GM18526 (cell line): ENCODE results near the gene DCAF6.

Experiments
- POLR2A ChIP-seq: IDR thresholded peaks from 3 replicates; pipeline ENCODE4 v1.6.1; 2011; ENCODE audit not compliant: insufficient read length; ENCODE audit errors: extremely low read depth

DCAF6 gene

GRCh38 chr1:168092566-168093355 is 156.3 kb downstream of the DCAF6 start:
- TF ChIP-seq POLR2A, result no peak

GRCh38 chr1:168093616-168094015 is 157.1 kb downstream of the DCAF6 start:
- no peak for TF ChIP-seq POLR2A

GRCh38 chr1:168095476-168095875 is 159.0 kb downstream of the DCAF6 start:
- TF ChIP-seq POLR2A, result no peak

GRCh38 chr1:168096296-168097165 is 160.0 kb downstream of the DCAF6 start:
- no peak for TF ChIP-seq POLR2A

- TF ChIP-seq POLR2A, result no peak
These were observed 161.5 kb downstream of the DCAF6 start for GRCh38 chr1:168097921-168098528.

- TF ChIP-seq POLR2A, result no peak
These were observed 162.2 kb downstream of the DCAF6 start for GRCh38 chr1:168098534-168099320.

GRCh38 chr1:168099337-168099801 is 162.9 kb downstream of the DCAF6 start:
- TF ChIP-seq POLR2A, result no peak

- TF ChIP-seq POLR2A, result no peak
These were observed 164.0 kb downstream of the DCAF6 start for GRCh38 chr1:168100315-168101002.

- TF ChIP-seq POLR2A, result no peak
These were observed 164.9 kb downstream of the DCAF6 start for GRCh38 chr1:168101336-168101735.

GRCh38 chr1:168102487-168102886 is 166.0 kb downstream of the DCAF6 start:
- TF ChIP-seq POLR2A, result no peak

- no peak for TF ChIP-seq POLR2A
These were observed 168.1 kb downstream of the DCAF6 start for GRCh38 chr1:168104535-168104934.

GRCh38 chr1:168105846-168106245 is 169.4 kb downstream of the DCAF6 start:
- TF ChIP-seq POLR2A, result no peak

- no peak for TF ChIP-seq POLR2A
These were observed 169.8 kb downstream of the DCAF6 start for GRCh38 chr1:168106274-168106673.

- no peak for TF ChIP-seq POLR2A
These were observed 174.5 kb downstream of the DCAF6 start for GRCh38 chr1:168110896-168111545.
